Activated T-helper 1 cell treated with Interleukin-2 at 50 U/mL for 16 hours (primary cell): ENCODE measurements around the gene ASB2.

Source experiments
- DNase-seq: peaks from one replicate; pipeline ENCODE4 v3.0.0-alpha.2; 2020; ENCODE audit warnings: low read depth

The ASB2 gene

DNA sequence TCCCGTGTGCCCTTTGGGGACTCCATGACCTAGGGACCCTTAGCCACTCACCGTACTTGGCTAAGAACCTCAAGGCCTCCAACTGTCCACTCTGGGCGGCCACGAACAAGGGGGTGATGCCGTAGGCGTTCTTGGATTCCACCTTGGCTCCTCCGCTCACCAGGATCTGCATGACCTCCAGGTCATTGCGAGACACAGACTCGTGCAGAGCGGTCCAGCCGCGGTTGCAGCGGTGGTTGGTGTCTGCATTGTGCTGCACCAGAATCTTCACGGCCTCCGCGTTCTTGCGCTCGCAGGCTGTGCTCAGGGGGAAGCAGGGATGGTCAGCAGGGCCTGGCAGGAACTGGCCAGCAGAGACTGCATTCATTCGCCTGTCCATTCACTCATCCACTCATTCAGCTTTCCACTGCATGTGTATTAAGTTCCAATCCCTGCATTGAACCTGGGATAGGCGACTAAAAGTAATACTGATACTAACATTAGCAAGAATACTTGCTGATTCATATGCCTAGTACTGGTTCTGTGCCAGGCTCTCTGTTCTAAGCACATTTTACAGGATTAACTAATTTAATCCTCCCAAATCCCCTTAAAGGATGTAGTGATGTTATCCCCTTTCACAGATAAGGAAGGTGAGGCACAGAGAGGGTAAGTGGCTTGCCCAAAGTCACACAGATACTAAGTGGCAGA lies 25.3 kb downstream of the ASB2 start:
- no peak for DNase-seq

DNA sequence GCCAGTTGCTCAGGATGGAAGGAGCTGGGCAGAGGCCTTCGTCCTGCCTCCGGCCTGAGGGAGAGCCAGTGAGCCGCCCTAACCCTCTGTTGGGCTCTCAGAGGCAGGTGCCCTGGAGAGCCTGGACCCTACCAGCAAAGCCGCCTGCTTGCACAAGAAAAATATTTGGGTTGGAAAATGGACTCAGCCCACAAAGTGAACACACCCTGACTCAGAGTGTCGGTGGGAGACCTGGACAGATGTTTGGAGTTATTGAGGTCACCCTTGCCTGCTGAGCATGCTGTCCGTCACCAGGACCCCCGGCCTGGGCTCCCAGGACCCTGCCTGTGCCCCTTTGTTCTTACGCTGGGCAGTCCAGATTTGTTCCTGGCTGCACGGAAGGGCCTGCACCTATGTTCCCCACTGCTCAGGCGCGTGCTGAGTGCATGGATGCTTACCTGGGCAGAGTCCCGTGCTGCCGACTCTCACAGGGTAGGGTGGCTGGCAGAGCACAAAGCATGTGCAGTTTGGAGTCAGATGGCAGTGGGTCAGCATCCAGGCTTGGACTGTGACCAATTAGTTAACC lies 26.8 kb downstream of the ASB2 start:
- DNase-seq: no peak

DNA sequence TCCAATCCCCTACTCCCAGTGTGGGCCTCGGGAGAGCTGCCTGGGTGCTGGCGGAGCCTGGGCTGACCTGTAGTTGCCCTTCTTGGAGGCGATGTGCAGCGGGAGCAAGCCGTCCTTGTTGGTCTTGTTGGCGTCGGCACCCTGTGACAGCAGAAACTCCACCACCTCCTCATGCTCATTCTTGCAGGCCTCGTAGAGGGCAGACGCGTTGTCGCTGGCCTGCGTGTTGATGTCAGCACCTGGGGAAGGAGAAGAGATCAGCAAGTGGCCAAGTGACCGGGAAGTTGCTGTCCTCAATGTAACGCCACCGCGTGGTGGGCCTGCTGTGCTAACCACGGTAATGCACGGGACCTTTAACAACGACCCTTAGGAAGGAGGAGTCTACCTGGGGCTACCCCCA lies 29.1 kb downstream of the ASB2 start:
- DNase-seq: no peak

DNA sequence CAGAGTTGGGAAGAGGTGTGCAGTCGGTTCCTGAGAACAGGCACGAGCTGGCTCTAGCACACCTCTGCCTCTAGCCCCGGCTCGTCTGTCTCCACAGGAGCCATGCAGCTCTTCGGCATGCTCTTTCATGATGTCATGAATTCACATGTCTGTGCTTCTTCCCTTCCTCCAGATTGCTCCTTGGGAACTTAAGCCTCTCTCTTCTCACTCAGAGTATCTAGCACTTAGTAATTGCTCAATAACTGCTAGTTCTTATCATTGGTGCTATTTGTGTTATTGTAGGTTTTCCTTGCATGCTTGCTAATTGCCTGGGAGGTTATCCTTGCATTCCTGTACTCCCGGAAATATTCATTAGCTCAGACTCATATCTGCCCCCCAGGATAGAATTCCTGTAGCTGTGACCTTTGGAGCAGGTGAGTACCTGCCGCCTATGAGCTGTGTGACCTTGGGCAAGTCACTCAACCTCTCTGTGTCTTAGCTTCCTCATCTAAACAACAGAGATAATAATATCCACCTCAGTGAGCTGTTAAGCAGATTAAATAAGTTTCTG lies 29.8 kb downstream of the ASB2 start:
- no peak for DNase-seq

DNA sequence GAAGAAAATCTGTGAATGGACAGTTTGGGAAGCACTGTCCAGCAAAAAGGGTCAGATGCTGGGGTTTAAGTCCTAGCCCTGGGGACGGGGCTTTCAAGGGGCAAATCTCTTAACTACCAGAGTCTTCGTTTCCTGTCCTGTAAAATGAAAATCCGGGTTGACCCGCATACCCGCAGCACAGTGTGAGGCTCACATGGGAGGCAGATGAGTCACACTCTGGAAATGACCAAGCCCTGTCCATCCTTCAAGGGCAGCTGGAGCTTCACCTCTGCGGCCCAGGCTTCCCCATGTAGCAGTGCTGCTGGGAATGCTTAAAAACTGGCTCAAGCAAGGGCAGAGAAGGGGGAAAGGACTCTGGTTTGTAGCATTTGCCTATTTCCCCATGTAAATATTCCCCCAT lies 30.3 kb downstream of the ASB2 start:
- no peak for DNase-seq

DNA sequence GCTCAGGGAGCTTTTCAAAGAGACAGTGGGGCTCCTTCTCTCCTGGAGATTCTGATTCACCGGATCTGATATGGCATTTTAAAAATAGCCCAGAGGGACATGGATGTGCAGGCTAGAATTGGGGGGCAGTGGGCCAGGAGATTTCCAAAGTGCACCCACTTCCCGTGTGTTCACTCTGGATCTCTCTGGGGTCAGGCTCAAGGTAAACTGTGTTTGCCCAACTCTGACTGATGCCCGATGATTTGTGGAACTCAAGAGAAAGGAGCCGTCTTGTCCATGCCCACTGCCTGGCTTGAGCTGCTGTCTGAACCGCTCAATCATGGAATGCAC lies 31.3 kb downstream of the ASB2 start:
- DNase-seq: no peak

DNA sequence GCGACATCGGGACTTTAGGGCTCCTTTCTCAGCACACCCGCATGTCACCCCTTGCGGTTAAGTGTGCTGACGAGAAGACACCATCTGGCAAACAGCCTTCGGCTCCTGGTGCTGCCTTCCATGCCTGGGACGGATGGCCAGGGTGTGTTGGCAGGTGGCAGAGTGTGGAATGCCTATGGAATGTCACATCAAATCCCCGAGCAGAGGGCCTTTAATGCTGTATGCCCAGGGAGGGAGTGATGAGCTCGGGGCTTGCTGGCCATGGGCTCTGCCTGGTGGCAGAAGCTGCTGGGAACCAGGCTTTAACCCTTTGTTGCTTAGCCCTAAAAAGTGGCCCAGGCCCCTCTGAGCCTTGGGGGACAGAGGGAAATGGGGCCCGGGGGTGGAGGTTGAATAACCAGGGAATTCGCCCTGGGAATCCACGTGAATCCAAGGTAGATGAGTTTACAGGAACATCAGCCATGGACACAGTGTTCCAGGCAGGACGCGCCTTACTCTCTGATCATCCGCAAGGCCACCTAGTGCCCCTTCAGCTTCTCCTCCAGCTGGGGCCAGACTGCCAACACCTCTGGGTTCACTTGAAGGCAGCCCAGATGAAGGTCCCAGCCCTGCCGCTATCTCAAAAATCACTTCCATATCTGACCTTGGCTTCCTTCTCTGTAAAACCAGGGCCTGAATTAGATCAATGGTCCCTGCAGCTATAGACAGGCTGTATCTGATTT lies 31.9 kb downstream of the ASB2 start:
- no peak for DNase-seq

DNA sequence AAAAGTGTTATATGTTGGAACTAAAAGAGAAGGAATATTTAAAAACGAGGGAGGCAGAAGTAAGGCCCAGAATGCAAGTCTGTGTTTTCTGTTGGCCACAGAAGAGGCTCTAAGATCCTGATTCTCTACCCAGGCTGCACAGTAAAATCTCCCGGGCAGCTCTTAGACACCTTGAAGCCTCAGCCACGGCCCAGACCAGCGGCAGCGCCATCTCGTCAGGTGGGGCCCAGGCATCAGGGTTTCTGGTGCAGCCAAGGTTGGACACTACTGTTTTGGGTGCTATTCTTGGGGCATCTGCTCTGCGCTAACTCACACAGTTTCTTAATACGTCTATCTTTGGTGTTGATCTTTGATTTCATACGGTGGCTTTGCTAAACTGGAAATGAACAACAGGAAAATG lies 32.4 kb downstream of the ASB2 start:
- DNase-seq: no peak

DNA sequence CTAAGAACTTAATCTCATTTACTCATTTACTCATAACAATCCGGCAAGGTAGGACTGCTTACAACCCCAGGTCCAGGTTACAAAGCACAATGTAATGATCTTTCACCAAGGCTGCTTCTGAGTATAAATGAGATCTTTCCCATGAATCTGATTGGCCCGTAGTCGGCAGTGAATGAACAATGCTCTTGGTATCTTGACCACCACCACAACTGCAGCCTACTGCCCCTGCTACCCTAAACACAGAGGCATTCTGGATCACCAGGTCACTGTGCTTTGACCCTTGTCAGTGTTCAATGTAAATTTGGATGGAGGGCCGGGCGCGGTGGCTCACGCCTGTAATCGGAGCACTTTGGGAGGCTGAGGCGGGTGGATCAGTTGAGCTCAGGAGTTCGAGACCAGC lies 33.3 kb downstream of the ASB2 start:
- DNase-seq: no peak

DNA sequence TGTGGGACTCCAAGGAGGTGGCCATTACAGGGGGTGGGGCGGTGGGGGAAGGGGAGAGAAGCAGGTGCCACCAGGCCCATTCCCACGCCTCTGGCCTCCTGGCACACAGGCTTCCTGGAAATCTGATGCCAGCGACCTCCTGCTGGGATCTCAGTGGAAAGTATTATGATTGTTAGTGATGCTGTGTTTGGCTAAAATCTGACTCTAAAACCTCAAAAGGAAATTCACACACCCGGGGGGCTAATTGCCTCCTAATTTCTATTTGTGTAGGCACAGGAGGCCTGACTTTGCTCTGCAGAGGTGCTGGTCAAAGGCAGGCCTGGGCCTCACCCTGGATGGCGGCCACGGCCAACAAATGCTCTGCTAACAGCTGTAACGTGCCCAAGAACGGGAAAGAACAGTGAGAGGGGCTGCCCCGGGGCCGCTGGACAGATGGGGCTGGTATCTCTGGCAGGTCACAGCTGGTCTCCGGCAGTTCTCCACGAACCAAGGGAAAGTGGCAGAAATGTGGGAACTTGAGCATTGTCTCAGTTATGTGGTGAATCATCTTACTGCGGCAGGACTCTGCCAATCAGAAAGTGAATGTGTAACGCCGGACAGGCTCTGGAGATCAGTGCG lies 35.0 kb downstream of the ASB2 start:
- DNase-seq: no peak

DNA sequence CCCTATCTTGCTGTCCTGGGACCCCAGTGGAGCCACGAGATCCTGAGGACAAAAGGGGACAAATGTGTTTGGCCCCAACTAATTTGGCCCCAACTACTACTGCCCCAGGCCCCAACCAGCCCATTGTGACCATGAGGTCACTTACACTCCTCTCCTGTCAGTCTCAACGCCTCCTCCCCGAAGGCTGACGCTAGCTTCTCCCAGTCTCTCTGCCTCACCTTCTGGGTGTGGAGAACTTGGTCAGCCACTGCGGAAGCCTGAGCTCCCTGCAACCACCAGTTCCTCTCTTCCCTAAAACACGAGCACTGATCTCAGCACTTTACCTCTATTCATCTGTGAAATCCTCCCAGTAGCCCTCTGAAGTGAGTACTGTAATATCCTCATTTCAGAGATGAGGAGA lies 35.9 kb downstream of the ASB2 start:
- no peak for DNase-seq

DNA sequence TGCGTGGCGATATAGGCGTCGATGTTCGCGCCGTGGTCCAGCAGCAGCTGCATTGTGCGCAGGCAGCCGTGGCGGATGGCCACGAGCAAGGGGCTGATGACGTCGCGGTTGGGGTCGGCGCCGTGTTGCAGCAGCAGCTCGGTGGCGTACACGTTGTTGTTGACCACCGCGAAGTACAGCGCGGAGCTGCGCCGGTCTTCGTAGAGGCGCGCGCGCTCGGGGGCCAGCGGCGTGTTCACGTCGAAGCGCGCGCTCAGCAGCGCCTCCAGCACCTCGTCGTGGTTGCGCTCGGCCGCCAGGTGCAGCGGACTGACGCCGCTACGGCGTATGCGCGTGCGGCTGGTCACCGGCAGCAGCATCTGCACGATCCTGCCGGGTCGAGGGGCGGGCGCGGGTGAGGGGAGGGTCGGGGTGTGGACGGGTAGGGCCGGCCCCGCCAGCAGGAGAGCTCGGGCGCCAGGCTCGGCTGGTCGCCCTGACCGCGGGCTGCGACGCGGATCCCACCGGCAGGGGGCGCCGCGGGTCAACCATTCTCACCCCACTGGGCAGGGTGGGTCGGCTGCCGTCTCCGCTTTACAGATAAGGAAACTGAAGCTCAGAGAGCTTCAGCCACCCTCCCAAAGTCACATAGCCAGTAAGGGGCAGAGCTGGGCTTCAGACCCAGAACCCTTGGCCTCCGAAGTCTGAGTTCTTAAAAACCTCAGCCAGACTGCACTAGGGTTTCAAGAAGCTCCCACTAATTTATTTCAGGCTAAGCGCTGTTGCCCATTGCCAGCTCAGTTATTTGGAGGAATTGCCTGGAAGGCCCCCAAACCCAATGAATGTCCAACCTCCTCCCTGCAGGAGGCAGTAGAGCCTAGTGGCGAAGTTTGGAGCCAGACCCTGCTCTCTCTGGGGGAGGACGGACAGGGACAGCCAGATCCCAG lies 36.8 kb downstream of the ASB2 start:
- DNase-seq: peak; percentile 87

DNA sequence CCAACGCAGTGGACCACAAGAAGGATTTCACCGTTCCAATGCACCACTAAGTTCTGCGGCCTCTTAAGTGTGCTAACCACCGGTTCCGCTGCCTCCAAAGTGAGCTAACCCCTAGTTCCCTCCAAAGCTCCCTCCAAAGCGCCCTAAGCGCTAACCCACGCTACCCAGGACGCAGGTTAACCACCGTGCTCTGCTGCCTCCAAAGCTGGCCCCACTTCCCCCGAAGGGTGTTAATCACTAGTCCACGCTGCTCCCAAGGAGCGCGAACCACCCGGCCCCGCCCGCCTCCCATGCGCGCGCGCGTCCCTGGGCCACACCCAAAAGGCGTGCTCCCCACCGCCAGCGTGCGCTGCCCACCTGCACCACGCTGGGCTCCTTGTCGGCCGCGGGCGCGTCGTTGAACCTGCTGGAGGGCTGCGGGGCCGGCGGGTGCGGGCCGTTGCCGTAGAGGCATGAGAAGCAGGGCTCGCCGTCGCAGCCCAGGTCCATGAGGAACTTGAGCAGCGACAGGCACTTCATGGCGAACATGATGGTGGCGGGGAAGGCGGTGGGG lies 37.5 kb downstream of the ASB2 start:
- no peak for DNase-seq

DNA sequence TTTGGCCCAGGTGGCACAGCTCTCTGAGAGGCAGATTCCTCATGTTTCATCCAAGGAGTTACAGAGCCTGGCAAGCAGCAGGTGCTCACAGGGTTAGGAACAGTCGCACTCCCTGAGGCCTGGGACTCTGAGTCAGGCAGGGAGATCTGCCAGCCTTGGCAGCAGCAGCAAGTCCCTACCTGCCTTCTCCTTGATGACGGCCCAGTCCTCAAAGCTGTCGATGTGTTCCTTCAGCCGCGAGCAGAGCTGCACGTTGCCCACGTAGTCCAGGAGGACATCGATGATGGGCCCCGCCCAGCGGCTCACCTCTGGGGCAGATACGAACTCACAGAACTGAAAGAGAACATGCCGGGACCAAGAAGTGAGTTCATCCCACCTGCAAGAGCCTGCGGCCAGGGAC lies 38.9 kb downstream of the ASB2 start:
- no peak for DNase-seq

DNA sequence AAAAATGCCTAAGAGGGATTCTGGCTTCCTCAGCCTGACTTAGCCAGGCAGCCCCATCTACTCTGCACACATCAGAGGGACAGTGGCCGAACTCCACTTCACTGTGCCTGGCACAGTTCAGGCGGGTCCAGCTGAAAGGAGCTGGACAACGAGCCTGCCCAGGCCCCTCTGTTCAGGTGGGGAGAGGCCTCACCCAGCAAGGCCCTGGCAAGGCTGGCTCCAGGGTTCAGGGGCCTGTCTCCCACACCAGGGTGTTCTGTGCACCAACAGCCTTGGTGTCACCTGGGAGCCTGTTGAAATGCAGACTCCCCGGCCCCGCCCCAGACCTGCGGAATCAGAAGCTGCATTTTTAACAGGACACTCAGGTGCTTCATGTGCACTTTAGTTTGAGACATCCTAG lies 39.4 kb downstream of the ASB2 start:
- no peak for DNase-seq

DNA sequence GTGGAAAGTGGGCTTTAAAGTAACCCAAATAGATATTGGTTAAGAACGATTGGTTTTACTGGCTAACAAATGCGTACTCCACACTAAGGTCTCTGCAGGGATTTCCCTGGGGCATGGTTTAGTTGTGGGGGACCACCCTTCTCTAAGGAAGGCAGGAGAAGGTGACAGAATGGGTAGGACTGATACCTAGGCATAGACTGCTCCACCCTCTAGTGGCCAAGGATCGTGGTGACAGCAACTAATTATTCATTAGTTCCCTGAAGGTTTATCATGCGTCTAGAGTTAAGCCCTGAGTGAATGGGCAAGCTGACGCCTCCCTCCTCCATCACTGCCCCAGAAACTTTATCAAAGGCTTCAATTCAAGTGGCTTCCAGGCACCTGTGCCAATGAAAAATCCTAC lies 40.1 kb downstream of the ASB2 start:
- no peak for DNase-seq

DNA sequence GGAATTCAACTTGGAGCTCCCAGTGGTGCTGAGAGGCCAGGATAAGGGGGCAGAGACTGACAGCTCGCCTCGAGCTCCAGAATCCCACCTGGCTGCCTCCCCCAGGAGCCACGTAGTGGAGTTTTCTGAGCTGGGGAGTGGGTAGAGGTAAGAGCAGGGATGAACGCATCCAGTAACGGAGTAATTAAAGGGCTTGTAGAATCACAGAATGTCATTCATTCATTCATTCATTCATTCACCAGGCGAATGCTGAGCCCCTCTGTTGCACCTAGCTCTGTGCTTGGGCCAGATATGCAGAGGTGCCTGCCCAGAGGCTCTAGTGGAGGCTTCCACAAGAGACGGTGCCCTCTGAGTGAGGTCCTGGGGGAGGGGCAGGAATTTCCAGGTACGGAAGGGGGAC lies 41.2 kb downstream of the ASB2 start:
- DNase-seq: no peak

DNA sequence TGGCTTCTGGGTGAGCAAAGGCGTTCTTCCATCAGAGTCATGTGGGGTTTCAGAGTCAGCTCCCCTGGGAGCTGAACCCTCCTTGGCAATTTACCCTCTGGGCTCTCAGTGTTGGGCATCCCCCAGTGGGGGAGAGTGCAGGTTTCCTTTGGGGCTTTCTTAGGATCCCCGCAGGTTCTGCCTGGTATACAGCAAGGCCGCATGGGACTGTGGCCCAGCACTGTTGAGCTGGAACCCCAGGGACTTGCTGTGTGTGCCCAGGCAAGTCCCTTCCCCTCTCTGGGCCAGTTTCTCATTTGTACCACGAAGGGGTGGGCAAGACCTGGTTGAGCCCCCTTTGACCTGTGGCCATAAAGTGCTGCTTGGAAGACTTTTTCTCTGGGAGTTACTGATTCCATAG lies 43.7 kb downstream of the ASB2 start:
- DNase-seq: no peak

DNA sequence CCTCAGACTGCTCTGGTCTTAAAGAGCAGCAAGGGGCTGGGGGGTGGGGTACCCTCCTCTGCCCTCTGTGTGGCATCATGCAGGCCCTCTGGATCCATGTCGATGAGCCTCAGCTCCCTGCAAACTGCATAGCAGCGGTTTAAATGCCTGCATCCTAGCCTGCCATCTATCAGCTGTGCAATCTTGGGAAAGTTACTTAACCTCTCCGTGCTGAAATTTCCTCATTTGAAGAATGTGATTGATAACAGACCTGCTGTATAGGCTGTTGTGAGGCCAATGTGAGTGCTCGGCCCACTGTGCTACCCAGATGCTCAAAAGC lies 45.4 kb downstream of the ASB2 start:
- no peak for DNase-seq

DNA sequence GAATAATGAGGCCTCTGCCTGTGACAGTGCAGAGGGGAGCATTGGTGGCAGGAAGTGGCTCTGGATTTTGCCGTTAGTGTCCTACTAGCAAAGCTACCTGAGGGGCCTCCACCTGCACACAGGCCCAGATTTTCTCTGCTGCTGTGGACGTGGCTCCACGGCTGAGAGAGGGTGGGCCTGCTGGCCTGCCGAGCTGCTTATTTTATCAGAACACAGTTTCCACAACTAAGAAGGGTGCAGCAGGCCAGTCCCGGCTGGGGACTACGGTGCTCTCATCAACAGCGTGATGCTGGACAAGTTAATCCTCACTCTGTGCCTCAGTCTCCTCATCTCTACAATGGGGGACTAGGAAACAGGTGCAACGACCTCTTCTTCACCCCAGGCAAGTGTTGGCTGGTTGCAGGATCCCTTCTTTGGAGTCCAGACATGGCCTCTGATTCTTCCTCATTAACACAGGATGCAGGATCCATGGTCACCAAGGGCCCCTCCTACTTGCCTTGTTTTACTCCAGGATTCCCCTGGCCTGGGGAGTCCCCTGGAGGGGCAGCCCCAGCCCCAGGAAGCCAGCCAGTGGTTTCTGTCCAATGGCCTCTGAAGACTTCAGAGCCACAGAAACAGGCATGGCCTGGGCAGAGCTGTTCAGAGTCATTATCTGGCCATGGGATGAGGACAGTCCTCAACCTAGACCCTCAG lies 45.9 kb downstream of the ASB2 start:
- no peak for DNase-seq

DNA sequence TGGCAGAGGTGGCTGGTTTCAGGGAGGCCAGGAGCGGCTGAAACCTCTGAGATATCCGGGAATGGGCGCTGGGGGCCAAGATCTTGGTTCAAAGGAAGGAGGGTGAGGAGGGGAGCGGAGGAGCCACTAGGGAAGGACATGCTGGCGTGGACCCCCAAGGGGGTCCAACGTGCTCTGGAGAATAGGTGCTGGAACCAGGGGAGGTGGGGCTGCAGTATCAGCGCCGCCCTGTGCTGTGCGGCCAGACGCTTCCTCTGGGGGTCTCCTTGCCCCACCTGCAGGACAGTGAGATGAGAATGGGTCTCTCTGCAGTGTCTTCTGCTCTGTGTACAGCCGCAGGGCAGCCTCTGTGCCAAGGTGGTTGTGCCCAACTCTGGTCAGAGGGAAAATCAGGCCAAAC lies 46.7 kb downstream of the ASB2 start:
- DNase-seq: no peak
